ENCODE data around the gene IDI2.

IDI2 gene

GRCh38 chr10:980468-981093 lies 45.1 kb downstream of the IDI2 start:
- DNase-seq (ENCODE audit: low read depth) = no peak

- DNase-seq (ENCODE audit: low read depth) = no peak
Measured at GRCh38 chr10:978826-979421, 46.7 kb downstream of the IDI2 start.

- no peak for DNase-seq (ENCODE audit: low read depth)
Measured at GRCh38 chr10:976316-976715, 49.3 kb downstream of the IDI2 start.

GRCh38 chr10:974785-975074 lies 50.9 kb downstream of the IDI2 start:
- no peak for DNase-seq (ENCODE audit: low read depth)

- DNase-seq (ENCODE audit: low read depth) = no peak
Measured at GRCh38 chr10:974038-974784, 51.4 kb downstream of the IDI2 start.

- no peak for DNase-seq (ENCODE audit: low read depth)
Measured at GRCh38 chr10:972763-973162, 52.9 kb downstream of the IDI2 start.

- no peak for DNase-seq (ENCODE audit: low read depth)
Measured at GRCh38 chr10:971613-972012, 54.0 kb downstream of the IDI2 start.

- DNase-seq (ENCODE audit: low read depth) = no peak
Measured at GRCh38 chr10:971150-971542, 54.5 kb downstream of the IDI2 start.

- DNase-seq (ENCODE audit: low read depth) = no peak
Measured at GRCh38 chr10:970311-971149, 55.1 kb downstream of the IDI2 start.

- DNase-seq (ENCODE audit: low read depth) = no peak
Measured at GRCh38 chr10:969473-970150, 56.0 kb downstream of the IDI2 start.

Measured in activated T-cell treated with anti-CD3 and anti-CD28 coated beads for 1 hour (primary cell).